C4-2B (cell line): Measurements from ENCODE around the gene ANAPC16.

Experiments
- CTCF ChIP-seq: fragments of 450-650 bp; conservative IDR thresholded peaks from 2 replicates; pipeline ENCODE4 v1.5.1; 2017; ENCODE audit warnings: mild to moderate bottlenecking
- ZFX ChIP-seq: fragments of 450-650 bp; IDR thresholded peaks from 2 replicates; pipeline ENCODE4 v1.6.1; 2017

- no peak for TF ChIP-seq CTCF
- TF ChIP-seq ZFX = no peak
Observed at GRCh38 chr10:72239409-72239808, 23.6 kb downstream of the ANAPC16 start.
